ENCODE data around the gene IL17RA. TPM values are rescaled to one million over a fixed set of nuclear protein-coding genes. Genes with fewer than 3 reads are reported as not detected.

Gene IL17RA
- 5.1 and 6.2 TPM in 2 replicates for total RNA-seq

GRCh38 chr22:17084554-17085276, at the start of gene IL17RA:
Gene IL17RA, plus strand, starts transcription at chr22:17085000. Its CDS starts 92 bp downstream, at chr22:17085092.

DNA sequence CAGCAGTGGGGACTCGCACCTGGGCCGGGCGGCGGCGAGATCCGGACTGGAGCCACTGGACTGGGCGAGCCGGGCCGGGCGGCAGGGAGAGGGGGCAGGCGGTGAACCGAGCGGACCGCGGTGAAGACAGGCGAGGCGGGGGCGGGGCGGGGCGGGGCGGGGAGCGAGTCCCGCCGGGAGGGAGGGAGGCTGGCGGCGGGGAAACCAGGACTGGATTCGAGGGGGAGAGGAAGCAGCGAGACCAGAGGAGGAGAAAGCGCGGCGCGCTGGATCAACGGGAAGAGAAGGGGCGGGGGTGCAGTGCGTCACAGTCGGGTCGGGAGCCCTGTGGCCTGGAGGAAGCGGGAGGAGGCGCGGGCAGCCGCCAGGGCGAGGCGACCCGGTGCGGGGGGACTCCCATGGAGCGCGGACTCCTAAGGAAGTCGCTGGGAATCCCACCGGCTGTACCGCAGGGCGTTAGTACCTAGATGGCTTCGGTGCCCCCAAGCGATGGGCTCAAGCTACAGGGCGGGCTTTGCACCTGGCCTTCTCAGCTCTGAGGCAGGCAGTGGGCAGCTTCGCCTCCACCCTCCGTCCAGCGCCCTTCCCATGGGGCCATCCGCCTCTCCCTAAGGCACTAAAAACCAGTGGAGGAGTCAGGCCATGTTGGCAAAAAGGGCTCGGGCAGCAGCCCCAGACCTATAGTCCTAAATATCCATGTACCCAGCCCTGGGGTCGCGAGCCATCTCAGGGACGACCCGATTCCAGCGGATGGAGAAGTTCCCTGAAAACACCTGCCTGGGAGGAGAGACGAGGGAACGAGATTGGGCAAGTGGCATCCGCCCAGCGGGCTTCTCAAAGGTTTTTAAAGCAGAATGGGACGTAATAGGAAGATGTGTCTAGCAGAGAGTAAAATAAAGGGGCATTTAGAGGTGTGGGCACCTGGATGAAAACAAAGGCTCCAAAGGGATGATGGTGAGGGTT, 36.7 kb downstream of the IL17RA start, which contains the start of gene TMEM121B:
Gene TMEM121B (minus strand): TSS at position 128 of the 963 bp plus-strand sequence. CDS start 233 bp downstream, outside the sequence.

DNA sequence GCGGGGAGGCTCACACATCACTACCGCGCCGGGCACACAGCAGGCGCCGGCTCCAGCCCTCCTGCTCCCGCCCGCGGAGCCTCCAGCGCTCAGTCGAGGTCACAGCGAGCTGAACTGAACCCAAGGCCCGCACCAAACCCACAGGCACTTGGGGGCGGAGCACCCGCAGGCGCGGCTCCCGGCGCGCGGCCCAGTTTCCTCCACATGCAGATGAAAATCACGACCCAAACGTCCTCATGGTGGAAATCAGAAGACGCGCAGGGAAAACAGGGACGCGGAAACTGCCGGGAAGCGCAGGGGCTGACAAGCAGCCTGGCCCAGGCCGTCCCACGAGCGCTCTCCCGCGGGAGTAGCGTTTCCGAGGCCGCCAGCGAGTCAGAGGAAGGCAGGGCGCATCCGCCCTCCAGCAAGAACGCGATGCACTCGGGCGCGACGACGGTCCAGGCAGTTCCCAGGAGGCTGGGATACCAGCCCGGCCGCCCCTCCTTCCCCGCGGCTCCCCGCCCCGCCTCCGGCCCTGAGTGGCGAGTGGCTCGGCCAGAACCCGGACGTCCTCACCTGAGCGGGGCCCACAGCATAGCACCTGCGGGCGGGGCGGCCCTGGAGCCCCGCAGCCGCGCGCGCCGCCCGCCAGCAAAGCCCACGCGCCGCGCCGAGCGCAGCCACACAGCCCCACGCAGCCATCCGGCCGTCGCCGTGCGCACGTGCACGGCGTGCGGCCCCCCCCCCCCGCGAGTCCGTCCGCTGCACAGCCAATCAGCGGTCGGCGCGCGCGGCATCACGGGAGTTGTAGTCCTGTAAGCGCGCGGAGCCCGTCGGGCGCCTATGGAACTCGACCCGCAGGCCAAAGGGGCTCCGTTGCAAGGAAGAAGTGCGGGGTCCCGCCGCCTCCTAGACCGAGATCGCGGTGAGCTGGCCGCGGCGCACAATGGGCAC, 74.0 kb downstream of the IL17RA start, which contains the start of gene HDHD5:
Gene HDHD5 (minus strand): TSS at position 710 of the 936 bp plus-strand sequence. CDS start 26 bp downstream, at position 684.

Other genes starting within 250 kb of the IL17RA start
- gene GAB4, start 76.8 kb upstream of the IL17RA start, total RNA-seq: not detected in 2 replicates
- gene TMEM121B, start 36.4 kb downstream of the IL17RA start, total RNA-seq: not detected in 2 replicates
- 48.0 and 56.5 TPM in 2 replicates for gene HDHD5, start 74.3 kb downstream of the IL17RA start, total RNA-seq
- gene ADA2, start 134.4 kb downstream of the IL17RA start, total RNA-seq: 2.4 and 6.0 TPM in 2 replicates

All from tracheal epithelial cell (primary cell).